GM18511 (cell line): ENCODE data around the gene GBGT1.

Experiments used
- ATAC-seq: cut with Tn5 transposase; IDR thresholded peaks from one replicate; pipeline ENCODE4 v1.9.1; 2021; ENCODE audit warnings: mild to moderate bottlenecking, moderate library complexity; ENCODE audit not compliant: unreplicated experiment

GBGT1 gene

DNA sequence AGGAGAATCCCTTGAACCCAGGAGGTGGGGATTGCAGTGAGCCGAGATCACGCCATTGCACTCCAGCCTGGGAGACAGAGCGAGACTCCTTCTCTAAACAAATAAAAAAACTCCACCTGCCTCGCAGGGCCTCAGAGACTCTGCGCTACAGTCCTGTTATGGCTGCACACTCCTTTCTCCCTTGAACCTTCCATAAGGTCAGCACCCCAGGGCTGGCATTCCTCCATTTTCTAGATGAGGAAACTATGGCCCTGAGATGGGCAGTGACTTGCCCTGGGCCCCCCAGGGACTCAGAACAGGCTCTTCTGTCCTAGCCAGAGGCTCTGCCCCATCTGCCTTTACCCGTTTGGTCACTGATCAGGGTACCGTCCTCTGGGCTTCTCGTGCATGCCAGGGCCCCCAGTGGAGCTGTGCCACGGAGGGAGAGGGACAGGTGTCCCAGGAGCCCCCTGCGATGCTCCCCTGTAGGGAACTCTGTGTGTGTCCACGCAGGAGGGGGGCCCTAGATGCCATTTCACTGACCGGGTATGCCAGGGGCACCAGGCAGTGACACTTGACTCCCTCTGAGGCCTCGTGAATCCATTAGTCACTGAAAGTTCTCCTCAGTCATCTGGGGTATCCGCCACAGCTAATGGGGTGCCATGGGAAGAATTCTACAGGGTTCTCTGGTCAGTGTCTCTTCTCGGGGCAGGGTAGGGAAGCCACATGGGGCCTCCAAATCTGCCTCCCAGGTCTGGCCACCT is 58.8 kb downstream of the GBGT1 start:
- ATAC-seq = no peak

DNA sequence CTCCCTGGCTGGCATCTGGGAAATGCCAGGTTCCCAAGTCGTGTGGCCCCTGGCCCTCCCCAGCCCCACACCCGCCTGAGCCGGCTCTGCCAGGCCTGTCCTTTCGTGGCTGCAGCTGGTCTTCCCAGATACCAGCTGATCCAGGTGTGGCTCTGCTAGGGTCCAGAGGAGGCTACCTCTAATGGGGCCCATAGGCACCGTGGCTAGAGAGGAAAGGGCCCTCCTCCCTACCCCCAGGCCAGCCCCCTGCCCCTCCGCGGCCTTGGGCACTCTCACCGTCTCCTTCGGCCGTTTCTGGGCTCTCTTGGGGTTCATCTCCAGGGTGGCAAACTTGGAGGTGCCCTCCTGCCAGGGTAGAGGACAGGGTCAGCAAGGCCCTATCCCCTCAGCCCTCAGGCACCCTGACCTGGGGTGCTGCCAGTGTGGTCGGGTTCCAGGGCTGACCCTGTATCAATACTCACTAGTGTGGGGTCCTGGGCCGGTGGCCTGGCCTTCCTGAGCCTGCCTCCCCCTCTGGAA is 59.7 kb downstream of the GBGT1 start:
- ATAC-seq = no peak

DNA sequence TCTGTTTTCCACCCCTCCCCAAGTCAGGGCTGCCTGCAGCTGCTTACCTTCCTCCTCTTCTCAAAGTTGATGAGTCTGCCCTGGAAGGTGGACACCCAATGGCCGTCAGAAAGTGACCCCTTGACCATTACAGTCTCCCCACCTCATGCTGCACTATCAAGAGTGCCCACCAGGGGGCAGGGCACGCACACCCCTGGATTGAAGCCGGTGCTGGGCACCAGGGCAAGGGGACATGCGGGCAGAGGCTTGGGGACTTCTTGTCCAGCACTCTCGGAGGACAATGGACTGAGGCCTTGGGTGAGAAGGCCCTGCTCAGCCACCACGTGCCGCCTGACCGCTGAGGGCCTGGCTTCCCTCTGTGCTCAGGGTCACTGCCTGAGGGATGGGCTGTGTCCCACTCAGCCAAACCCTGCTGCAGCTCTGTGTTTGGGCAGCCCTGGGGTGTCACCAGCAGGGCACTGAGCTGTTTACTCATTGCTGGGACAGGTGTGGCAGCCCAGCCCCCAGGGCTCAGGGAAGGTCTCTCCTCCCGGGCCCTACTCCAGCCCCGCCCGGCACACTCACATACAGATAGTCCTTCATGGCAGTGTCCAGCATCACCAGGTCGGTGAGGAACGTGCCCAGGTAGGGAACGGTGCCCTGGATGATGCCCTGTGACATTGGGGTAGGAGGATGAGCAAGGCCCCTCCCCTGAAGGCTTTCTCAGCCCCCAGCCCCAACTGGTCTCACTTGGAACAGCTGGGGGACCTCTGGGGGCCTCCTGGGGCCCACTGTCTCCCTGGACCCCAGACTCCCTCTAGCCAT is 60.3 kb downstream of the GBGT1 start:
- no peak for ATAC-seq
